ENCODE measurements around the gene SLC29A4. TPM values are rescaled to one million over a fixed set of nuclear protein-coding genes. Genes with fewer than 3 reads are reported as not detected.
"Not testable (repeated sequence)": the region's sequence is repeated elsewhere in the genome, so short reads cannot be mapped to it uniquely, and the experiment has no call there.

SLC29A4 gene, protein sequence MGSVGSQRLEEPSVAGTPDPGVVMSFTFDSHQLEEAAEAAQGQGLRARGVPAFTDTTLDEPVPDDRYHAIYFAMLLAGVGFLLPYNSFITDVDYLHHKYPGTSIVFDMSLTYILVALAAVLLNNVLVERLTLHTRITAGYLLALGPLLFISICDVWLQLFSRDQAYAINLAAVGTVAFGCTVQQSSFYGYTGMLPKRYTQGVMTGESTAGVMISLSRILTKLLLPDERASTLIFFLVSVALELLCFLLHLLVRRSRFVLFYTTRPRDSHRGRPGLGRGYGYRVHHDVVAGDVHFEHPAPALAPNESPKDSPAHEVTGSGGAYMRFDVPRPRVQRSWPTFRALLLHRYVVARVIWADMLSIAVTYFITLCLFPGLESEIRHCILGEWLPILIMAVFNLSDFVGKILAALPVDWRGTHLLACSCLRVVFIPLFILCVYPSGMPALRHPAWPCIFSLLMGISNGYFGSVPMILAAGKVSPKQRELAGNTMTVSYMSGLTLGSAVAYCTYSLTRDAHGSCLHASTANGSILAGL
- total RNA-seq (ENCODE audit: insufficient read depth, low replicate concordance), result 0.24 TPM

DNA sequence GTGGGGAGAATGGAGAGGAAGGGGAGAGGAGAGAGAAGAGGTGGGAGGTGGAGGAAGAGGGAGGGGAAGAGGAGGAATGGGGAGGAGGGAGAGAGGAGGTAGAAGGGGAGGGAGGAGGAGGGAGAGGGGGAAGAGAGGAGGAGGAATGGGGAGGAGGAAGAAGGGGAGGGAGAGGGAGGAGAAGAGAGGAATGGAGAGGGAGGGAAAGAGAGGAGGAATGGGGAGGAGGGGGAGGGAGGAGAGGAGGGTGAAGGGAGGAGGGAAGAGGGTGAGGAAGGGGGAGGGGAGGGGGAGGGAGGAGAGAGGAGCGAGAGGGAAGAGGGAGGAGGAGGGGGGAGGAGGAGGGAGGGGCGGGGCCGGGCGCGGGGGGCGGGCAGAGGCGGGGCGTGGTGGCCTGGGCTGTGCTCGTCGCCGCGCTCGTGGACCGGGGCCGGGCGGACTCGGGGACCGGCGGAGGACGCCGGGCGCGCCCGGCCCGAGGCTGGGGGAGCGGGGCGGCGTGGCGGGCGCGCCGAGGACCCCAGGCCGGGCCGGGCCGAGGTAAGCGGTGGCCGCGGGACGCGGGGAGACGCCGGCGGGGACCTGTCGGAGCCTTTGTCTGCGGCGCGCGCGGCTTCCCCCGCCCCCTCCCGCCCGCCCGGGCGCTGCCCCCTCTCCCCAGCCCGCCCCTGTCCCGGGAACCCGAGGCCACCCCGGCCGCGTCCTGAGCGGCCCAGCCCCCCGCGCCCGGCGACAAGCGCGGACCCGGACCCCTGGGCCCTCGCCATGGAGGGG is at the start of gene SLC29A4:
TSS of gene SLC29A4 (plus strand) at position 401 of the 774 bp plus-strand sequence. CDS start 4,874 bp downstream, outside the sequence.
- peak; percentile 9 for DNase-seq (ENCODE audit: low spot score)

DNA sequence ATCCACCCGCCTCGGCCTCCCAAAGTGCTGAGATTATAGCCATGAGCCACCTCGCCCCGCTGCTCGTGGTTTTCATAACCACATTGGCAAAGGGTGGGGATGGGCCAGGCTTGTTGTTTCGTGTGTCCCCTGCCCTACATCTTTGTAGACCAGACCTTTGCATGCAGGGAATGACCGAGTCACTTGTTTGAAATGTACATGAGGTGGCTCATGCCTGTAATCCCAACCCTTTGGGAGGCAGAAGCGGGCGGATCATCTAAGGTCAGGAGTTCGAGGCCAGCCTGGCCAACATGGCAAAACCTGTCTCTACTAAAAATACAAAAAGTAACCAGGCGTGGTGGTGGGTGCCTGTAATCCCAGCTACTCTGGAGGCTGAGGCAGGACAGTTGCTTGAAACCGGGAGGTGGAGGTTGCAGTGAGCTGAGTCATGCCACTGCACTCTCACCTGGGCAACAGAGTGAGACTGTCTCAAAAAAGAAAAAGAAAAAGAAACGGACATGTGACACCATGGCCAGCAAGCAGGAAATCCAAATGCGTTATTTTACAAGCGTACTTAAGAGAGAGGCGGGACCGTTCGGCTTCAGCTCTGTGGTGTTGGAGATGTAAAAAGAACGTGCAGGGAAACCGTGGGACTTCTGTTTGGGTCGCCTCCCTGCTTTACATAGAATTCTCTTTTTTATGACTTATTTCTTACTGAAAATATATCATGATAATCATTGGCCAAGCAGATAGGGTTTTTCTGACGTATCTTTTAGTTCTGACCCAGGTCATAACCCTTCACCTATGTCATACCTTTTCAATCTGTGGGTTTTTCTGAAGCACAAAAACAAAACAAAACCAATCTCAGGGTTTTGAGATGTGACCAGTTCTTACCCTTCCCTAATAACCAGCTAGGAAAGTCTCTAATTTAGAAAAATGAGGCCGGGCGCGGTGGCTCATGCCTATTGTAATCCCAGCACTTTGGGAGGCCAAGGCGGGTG is 47.6 kb upstream of the SLC29A4 start:
- DNase-seq (ENCODE audit: low spot score), result no peak

DNA sequence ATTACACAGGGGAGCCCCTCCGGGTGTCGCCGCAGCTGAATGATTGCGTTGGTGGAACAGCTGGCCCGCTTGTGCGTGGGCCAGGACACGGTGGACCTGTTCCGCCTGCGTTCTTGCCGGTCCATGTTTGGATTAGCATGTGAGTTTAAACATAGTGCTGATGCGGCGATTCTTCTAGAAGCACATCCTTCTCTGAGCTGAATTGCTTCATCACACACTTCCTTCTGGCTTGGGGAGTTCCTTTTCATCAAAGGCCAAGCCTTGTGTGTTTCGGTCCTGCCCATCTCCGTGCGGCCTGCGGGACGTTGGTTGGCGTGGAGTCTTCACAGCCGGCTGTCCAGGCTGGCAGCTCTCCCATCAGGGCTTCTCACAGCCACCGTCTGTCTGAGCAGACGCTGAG is 45.5 kb upstream of the SLC29A4 start:
- peak; percentile 84 for DNase-seq (ENCODE audit: low spot score)

DNA sequence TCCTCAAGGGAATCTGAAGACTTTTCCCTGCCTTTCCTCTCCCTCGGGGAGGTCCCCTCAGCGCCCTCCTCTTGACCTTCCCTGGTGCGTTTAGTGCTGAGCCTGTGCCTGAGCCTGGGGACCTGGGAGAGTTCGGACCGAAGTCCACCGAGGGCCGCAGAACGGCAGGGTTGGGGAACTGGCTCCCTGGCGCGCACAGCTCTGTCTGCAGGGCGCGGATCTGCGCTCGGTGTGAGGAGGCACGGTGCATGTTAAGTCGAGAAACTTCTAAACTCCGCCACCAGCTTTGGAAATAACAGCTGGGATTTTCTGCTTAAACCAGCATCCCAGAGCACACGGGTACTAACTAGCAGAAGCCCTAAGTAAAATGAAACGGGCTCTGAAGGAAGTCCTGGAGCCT is 44.2 kb upstream of the SLC29A4 start:
- DNase-seq (ENCODE audit: low spot score), result no peak

DNA sequence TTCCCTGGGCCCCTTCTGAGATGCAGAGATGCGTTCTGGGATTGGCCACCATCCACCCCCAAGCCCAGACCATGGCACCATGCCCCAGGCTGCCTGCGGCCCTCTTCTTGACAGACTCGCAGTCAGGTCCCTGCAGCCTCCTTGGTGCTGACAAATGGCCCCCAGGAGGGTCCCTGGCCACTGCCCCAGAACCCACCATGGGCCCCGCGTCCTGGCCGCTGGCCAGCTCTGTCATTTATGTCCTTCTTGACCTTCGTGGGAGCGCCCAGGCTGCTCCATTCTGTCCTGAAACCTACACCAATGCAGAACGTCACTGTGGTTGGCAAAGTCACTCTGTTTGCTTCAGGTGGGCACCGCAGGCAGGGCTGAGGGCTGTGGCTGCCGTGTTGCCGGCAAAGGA is 39.5 kb upstream of the SLC29A4 start:
- no peak for DNase-seq (ENCODE audit: low spot score)

DNA sequence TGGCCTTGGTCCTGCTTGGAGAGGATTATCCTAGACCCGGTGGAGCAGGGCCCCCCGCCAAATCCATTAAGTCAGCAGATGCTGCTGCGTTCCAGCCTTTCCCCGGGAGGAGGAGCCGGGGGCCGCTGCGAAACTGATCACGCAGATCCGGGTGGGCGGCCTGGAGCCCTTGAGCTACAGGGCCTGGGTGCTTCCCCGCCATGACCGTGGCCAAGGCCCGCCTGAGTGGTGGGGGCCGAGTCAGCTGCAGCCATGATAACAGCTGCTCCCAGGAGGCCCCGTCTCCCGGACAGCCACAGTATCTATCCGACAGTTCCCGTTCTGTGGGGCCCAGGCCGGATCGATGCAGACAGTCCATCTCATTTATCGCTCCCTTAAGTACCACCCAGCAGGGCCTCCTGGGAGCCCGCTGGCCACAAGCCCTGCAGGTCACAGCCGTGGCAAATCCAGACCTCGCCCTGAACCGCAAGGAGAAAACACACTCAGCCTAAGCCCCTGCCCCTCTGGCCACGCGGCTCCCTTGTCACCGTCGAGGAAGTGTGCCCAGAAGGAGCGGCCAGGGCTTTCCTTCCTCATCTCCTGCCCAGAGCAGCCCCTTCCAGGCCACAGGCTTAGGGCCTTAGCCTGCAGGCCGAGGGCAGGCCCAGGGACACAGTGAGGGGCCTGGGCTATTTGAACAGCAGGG is 34.4 kb upstream of the SLC29A4 start:
- peak; percentile 87 for DNase-seq (ENCODE audit: low spot score)

DNA sequence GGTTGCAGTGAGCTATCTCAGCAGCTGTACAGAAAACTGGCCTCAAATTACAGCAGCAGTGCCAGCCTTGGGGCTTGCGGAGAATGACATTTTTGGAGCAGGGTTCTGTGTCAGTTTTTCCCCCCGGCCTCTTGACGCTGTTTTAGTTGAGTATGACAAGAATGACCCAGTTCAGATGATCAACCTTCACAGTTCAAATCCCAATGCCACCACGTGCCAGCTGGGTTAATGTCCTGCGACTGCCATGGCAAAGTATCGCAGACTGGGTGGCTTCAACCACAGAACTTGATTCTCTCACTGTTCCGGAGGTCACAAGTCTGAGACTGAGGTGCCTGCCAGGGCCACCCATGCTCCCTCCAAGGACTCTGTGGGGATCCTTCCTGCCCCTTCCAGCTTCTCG is 32.0 kb upstream of the SLC29A4 start:
- not testable (repeated sequence) for DNase-seq (ENCODE audit: low spot score)

DNA sequence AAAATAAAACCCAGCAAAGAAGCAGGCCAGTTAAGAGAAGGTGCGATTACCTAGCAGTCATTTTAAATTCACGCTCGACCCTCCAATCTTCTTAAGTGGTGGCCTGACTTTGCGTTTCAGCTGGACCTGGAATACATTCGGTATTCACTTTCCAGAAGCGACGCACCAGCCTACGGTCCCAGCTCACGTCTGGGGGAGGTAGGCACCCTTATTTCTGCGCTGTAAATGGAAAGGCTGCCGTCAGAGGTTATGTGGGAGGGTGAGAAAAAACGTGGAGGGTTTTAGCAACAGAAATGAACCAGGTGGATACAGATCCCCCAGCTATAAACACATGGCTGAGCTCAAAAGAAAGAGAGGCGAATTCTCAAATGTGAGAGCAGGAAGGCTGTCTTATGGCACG is 29.2 kb upstream of the SLC29A4 start:
- DNase-seq (ENCODE audit: low spot score), result not testable (repeated sequence)

DNA sequence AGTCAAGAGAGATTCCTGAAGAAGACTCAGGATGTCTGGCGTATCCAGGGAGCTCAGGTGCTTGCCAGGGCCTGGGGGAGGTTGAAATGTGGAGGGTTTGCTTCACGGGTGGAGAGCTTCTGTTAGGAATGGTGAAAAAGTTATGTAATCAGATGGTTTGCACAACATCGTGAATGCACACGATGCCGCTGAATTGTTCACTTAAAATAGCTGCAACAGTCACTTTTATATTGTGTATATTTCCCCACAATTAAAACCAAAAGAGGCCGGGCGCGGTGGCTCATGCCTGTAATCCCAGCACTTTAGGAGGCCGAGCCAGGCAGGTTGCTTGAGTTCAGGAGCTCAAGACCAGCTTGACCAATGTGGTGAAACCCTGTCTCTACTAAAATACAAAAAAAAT is 28.4 kb upstream of the SLC29A4 start:
- not testable (repeated sequence) for DNase-seq (ENCODE audit: low spot score)

DNA sequence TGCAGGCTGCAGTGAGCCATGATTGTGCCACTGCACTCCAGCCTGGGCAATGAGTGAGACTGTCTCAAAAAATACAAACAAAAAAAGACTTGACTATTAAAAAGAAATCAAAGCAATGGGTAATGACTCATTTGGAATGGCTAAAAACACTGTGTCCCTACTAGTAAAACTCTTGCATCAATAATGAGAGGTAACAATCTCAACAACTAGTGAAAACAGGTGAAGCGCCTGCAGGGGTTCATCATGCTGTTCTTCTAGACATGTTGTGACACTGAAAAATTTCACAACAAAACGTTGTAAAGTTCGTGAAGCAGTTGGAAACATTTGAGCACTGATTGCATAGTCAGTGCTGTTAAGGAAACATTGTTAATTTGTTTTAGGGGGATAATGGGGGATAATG is 26.9 kb upstream of the SLC29A4 start:
- no peak for DNase-seq (ENCODE audit: low spot score)

DNA sequence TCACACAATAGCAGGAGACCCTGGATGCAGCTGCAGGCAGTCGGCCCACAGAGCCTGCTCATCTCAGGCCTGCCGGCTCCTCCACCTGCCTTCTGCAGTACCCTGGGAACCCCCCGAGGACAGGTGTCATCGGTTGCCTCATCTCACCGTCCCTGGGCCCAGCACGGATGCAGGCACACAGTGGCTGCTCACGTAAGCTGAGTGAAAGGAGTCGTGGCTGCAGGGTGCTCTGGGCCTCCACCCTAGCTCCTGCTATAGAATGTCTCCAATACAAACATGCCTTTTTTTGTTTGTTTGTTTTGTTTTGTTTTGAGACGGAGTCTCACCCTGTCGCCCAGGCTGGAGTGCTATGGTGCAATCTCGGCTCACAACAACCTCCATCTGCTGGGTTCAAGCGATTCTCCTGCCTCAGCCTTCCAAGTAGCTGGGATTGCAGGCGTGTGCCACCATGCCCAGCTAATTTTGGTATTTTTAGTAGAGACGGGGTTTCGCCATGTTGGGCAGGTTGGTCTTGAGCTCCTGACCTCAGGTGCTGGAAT is 22.1 kb upstream of the SLC29A4 start:
- DNase-seq (ENCODE audit: low spot score), result not testable (repeated sequence)

DNA sequence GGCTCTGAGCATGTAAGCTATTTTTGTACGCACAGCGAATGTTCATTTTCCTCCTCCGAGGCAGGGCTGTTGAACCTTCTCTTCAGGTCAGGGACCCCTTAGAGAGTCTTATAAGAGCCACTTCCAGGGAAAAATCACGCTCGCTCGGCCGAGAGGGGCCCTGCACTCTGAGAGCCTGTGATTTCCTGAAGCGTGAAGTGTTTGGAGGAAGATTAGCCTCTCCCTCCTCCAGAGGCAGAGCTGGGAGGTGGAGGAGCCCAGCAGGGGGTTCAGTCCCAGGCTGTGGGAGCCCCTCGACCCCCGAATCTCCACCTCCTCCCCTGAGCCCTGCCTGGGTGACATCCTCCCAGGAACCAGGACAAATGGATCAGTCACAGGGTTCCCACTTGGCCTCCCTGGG is 19.7 kb upstream of the SLC29A4 start:
- DNase-seq (ENCODE audit: low spot score), result not testable (repeated sequence)

DNA sequence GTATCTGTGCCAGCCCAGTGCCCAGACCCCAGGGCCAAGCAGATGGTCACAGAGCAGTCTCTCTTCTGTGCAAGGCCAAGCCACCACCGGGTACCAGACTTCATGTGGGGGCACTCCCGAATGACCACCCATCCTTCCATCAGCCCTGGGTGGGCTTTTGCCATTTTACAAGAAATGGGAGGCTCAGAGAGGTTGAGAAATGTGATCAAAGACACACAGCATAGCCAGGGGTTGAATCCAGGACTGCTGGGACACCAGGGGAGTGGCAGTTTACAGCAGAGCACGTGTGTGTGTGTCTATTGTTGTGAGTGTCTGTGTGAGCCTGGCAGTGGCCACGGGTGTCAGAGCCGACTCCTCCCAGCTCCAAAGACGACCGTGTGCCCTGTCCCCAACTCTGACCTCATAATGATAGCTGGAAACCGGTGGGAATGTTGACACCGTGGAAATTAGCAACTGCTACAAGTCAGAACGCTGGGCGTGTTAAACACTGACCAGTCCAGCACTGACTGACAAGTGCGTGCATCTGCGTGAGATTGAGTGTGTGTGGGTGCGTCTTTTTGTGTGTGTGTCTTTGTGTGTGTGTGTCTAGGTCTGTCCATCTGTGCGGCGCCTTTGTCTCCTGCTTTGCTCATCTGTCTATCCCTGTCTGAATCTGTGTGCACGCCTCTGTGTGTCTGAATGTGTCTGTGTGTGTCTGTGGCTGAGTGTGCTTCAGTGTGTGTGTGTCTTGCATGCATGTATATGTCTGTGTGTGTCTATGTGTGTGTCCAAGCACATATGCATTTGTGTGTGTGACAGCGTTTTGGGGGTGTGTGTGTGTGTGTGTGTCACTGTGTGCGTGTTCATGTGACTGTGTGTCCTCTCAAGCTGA is 17.2 kb upstream of the SLC29A4 start:
- DNase-seq (ENCODE audit: low spot score), result no peak

DNA sequence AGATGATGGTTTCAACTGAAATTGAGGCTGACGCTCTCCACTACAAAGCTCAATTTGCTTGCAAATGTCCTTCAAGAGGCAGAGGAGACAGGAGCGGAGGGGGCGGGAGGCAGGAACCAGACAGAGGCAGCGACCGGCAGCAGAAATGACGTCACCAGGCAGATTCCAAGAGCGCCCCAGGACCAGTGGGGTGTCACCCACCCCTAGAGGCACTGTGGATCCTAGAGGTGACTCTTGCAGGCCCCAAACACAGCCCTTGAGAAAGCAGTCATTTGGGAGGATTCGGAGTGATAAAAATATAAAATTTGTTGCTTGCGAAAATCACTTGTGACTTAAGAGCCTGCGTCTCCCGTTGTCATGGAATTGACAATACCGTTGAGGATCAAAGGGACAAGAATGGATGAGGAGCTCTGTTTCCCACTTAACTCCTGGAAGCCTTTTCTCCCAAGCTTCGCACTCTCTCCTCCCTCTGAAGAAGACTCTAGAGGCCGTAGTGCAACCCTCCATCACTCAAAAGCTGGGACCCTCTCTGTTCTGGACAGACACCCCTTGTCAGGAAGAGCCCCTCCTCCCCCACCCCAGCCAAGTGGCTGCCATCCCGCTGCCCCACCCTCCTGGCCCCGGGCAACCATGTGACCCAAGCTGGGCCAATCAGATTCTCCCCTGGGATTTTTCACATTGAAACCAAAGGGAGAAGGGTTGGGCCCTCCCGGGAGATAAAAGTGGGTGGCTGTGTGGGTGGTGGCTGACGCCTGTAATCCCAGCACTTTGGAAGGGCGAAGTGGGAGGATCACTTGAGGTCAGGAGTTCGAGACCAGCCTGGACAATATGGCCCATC is 16.3 kb upstream of the SLC29A4 start:
- no peak for DNase-seq (ENCODE audit: low spot score)

DNA sequence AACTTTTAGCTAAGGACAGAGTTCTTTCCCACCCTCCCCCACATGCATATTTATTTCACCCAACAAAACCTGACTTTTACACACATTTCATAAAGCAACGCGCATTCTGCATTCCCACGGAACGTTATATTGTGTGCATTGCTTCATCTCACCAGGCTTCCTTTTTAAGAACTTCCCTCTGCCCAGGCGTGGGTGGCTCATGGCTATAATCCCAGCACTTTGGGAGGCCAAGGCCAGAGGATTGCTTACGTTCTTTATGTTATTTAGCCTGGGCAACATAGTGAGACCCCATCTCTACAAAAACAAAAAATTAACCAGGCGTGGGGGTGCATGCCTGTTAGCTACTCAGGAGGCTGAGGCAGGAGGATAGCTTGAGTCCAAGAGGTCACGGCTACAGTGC is 14.9 kb upstream of the SLC29A4 start:
- not testable (repeated sequence) for DNase-seq (ENCODE audit: low spot score)

DNA sequence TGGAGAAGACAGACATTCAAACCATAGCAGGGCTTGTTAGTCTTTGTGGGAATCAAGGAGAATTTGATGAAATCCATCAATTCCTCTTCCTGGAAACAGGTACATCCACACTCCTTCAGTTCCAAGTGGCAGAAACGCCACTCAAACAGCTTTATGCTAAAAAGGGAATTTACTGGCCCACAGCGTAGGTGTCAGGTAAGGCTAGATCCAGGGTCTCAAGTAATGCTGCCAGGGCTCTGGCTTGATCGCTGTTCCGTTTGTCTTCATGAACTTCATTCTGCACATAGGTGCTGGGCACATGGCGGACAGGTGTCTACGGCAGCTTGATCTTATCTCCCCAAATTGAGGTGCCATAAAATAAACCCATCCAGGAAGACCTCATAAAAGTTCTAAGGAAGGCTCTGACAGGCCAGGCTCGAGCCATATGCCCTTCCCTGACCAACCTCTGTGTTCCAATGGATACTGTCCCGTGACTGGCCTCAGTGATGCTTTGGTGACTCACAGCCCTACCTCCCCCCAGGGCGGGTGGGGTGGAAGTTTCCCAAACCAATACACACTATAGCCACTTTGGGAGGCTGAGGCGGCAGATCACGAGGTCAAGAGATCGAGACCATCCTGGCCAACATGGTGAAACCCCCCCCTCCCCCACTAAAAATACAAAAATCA is 12.6 kb upstream of the SLC29A4 start:
- not testable (repeated sequence) for DNase-seq (ENCODE audit: low spot score)

DNA sequence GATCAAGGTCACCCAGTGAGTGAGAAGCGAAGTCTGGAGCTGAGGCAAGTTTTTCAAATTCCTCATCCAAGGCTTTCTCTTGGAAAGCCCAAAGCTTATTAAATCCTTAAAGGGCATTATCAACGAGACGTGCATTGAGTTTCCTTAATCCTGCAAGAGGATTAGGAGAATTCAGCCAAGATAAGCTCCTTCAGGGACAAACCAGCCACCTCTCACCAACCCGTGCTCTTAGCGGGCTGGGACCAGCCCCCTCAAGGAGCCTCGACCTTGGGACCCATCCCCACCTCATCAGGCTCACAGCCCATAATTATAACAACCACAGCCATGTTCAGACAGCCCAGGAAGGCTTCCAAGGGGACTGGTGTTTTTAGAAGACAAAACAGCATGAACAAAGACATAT is 12.0 kb upstream of the SLC29A4 start:
- peak; percentile 17 for DNase-seq (ENCODE audit: low spot score)
